ENCODE measurements around the gene PAM.

PAM gene

DNA sequence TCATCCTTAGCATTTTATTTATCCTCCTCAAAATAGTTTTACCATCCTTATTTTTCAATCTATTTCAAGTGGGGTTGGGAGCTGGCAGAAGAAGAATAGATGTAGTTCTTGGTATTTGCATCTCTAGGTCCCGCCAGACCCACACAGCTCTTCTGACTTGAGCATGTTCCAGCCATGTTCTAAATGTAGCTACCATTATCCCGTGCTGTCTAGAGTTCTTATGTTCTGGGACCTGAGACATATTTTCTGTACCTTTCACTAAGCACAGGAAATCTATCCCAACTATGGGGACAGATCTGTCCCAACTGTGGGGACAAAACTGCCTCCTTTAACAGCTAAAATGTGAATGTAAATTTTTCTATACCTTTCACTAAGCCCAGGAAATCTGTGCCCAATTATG, 32.0 kb downstream of the PAM start:
- ATAC-seq (ENCODE audit: low read depth), result no peak
- TF ChIP-seq, protein P1, sequence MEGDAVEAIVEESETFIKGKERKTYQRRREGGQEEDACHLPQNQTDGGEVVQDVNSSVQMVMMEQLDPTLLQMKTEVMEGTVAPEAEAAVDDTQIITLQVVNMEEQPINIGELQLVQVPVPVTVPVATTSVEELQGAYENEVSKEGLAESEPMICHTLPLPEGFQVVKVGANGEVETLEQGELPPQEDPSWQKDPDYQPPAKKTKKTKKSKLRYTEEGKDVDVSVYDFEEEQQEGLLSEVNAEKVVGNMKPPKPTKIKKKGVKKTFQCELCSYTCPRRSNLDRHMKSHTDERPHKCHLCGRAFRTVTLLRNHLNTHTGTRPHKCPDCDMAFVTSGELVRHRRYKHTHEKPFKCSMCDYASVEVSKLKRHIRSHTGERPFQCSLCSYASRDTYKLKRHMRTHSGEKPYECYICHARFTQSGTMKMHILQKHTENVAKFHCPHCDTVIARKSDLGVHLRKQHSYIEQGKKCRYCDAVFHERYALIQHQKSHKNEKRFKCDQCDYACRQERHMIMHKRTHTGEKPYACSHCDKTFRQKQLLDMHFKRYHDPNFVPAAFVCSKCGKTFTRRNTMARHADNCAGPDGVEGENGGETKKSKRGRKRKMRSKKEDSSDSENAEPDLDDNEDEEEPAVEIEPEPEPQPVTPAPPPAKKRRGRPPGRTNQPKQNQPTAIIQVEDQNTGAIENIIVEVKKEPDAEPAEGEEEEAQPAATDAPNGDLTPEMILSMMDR (IDR thresholded peaks at IDR 0.05; ENCODE audit: poor library complexity, severe bottlenecking), result no peak

DNA sequence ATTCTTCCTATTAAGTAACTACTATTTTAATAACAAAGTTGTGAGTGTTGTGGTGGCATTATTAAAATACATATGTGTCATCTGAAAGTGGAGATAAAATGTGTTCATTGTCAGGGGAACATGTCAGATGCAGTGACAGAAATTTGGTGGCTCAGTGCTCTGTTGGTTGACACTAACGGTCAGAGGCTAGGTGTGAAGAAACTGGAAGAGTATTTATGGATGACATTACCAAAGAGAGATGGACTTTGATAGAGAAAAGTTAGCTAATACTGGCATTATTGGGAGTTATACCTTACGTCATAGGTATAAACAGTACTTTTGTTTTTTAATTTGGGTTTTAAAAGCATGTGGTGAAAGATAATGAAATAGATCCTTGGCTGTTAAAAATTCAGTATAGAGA, 33.7 kb downstream of the PAM start:
- Histone ChIP-seq H3K27ac (ENCODE audit: poor library complexity, severe bottlenecking) (no peak overlapping the region), H3K27me3 (ENCODE audit: insufficient read depth, poor library complexity, severe bottlenecking) (no peaks in the 10 kb centered on the region), H3K4me1 (ENCODE audit: insufficient read depth, poor library complexity, severe bottlenecking) (no peaks in the 10 kb centered on the region), H3K36me3 (ENCODE audit: low read depth) (peaks cover 7% of the 10 kb centered on the region; the same call in 1 of the 2 replicates), H3K4me3 (ENCODE audit: severe bottlenecking) (no peak overlapping the region), H3K9me3 (ENCODE audit: severe bottlenecking) (no peaks in the 10 kb centered on the region)
- TF ChIP-seq, protein P1 (IDR thresholded peaks at IDR 0.05; ENCODE audit: poor library complexity, severe bottlenecking), result no peak
- ATAC-seq (ENCODE audit: low read depth) (no peak), DNase-seq (ENCODE audit: low spot score) (no peak)

More for the DNA sequence above, 32.0 kb downstream of the PAM start:
- no peaks in the 10 kb centered on the region for H3K9me3 ChIP-seq (ENCODE audit: severe bottlenecking)
- peaks cover 7% of the 10 kb centered on the region; the same call in 1 of the 2 replicates for H3K36me3 ChIP-seq (ENCODE audit: low read depth)
- DNase-seq (ENCODE audit: low spot score), result no peak
- H3K4me3 ChIP-seq (ENCODE audit: severe bottlenecking), result no peak overlapping the region
- H3K27ac ChIP-seq (ENCODE audit: poor library complexity, severe bottlenecking), result no peak overlapping the region
- H3K27me3 ChIP-seq (ENCODE audit: insufficient read depth, poor library complexity, severe bottlenecking), result no peaks in the 10 kb centered on the region
- peaks cover 6% of the 10 kb centered on the region for H3K4me1 ChIP-seq (ENCODE audit: insufficient read depth, poor library complexity, severe bottlenecking)

DNA sequence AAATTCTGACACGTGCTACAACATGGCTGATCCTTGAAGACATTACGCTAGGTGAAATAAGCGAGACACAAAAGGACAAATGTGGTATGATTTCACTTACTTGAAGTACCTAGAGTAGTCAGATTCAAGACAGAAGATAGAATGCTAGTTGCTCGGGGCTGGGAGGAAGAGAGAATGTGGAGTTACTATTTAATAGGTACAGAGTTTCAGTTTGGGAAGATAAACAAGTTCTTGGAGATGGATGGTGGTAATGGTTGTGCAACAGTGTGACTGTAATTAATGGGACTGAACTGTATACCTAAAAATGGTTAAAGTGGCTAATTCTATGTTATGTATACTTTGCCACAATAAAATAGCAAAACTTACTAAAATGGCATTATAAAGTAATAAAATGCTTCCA, 34.4 kb downstream of the PAM start:
- Histone ChIP-seq H3K9me3 (ENCODE audit: severe bottlenecking) (no peaks in the 10 kb centered on the region), H3K27ac (ENCODE audit: poor library complexity, severe bottlenecking) (no peak overlapping the region), H3K27me3 (ENCODE audit: insufficient read depth, poor library complexity, severe bottlenecking) (no peaks in the 10 kb centered on the region), H3K4me1 (ENCODE audit: insufficient read depth, poor library complexity, severe bottlenecking) (peaks cover 6% of the 10 kb centered on the region), H3K4me3 (ENCODE audit: severe bottlenecking) (no peak overlapping the region), H3K36me3 (ENCODE audit: low read depth) (peaks cover 3% of the 10 kb centered on the region; the same call in 1 of the 2 replicates)
- TF ChIP-seq, protein P1 (IDR thresholded peaks at IDR 0.05; ENCODE audit: poor library complexity, severe bottlenecking), result no peak
- DNase-seq (ENCODE audit: low spot score), result no peak
- no peak for ATAC-seq (ENCODE audit: low read depth)

DNA sequence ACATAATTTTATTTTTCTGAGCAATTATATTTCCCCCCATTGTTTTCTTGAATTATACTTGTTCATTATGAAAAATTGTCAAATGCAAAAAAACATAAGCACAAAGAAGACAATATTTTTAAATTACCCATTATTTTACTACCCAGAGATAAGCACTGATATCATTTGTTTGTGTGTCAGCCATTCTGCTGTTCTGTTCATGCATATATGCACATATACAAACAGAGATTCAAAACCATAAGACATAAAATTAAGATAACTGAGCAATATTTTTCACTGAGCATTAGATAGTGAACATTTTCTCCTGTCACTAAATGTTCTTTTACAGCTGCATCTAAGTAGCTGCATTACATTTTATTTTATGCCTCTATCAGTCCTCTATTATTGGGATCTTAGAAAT, 35.6 kb downstream of the PAM start:
- DNase-seq (ENCODE audit: low spot score) (no peak), ATAC-seq (ENCODE audit: low read depth) (no peak)
- Histone ChIP-seq H3K4me3 (ENCODE audit: severe bottlenecking) (no peak overlapping the region), H3K4me1 (ENCODE audit: insufficient read depth, poor library complexity, severe bottlenecking) (peaks cover 10% of the 10 kb centered on the region), H3K27me3 (ENCODE audit: insufficient read depth, poor library complexity, severe bottlenecking) (no peaks in the 10 kb centered on the region), H3K9me3 (ENCODE audit: severe bottlenecking) (no peaks in the 10 kb centered on the region), H3K27ac (ENCODE audit: poor library complexity, severe bottlenecking) (no peak overlapping the region), H3K36me3 (ENCODE audit: low read depth) (no peaks in the 10 kb centered on the region)
- TF ChIP-seq, protein P1 (IDR thresholded peaks at IDR 0.05; ENCODE audit: poor library complexity, severe bottlenecking), result no peak

DNA sequence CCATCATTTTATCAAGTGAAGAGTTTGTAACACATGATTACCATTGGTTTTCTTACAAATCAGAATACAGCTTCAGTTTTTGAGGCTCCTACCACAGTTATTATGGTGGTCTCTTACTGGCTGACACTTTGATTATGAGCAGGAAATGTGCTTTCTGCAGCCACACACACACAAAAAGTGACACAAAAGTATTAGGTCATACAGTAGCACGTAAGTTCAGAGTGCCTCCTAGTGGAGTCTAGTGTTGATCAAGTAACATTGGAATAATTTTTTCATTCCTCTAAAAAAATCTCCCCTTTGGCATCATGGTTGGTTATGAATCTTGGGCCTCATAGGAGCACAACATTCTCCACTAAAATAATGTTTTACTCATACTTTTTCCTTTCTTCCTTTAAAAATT, 37.6 kb downstream of the PAM start:
- Histone ChIP-seq H3K9me3 (ENCODE audit: severe bottlenecking) (no peaks in the 10 kb centered on the region), H3K27ac (ENCODE audit: poor library complexity, severe bottlenecking) (no peak overlapping the region), H3K4me1 (ENCODE audit: insufficient read depth, poor library complexity, severe bottlenecking) (peaks cover 10% of the 10 kb centered on the region), H3K27me3 (ENCODE audit: insufficient read depth, poor library complexity, severe bottlenecking) (no peaks in the 10 kb centered on the region), H3K36me3 (ENCODE audit: low read depth) (no peaks in the 10 kb centered on the region), H3K4me3 (ENCODE audit: severe bottlenecking) (no peak overlapping the region)
- TF ChIP-seq, protein P1 (IDR thresholded peaks at IDR 0.05; ENCODE audit: poor library complexity, severe bottlenecking), result peak; percentile 39
- ATAC-seq (ENCODE audit: low read depth) (no peak), DNase-seq (ENCODE audit: low spot score) (no peak)
